ENCODE results near the gene TBCD. TPM values are rescaled to one million over a fixed set of nuclear protein-coding genes. Genes with fewer than 3 reads are reported as not detected.

The TBCD gene
- total RNA-seq, 1 donor from 2014 or later = 31.8 TPM

- Histone ChIP-seq H3K27me3 (ENCODE audit: insufficient read depth, low read length) (no peaks in the 10 kb centered on the region), H3K9ac (ENCODE audit: low read length) (no peak overlapping the region), H2AFZ (ENCODE audit: low read depth, low read length) (no peak overlapping the region), H3K36me3 (ENCODE audit: insufficient read depth, low read length) (peaks cover 5% of the 10 kb centered on the region), H3K79me2 (ENCODE audit: insufficient read depth, low read length) (peaks cover 3% of the 10 kb centered on the region), H3K27ac (ENCODE audit: low read depth, low read length) (no peak overlapping the region), H4K20me1 (ENCODE audit: insufficient read depth, low read length) (no peaks in the 10 kb centered on the region), H3K4me2 (ENCODE audit: low read length) (no peak overlapping the region), H3K9me3 (ENCODE audit: insufficient read depth, low read depth, low read length) (peaks cover 5% of the 10 kb centered on the region), H3K4me1 (ENCODE audit: insufficient read depth, low read length) (no peaks in the 10 kb centered on the region), H3K4me3 (ENCODE audit: insufficient read depth, low read depth, low read length) (no peak overlapping the region)
- no peak for TF ChIP-seq CTCF (IDR thresholded peaks at IDR 0.05; ENCODE audit: insufficient read depth, low read depth, low read length)
- TF ChIP-seq EZH2 (IDR thresholded peaks at IDR 0.05; ENCODE audit: insufficient read depth, low read length) = no peak
- no peak for DNase-seq (ENCODE audit: low read depth)
- Mint-ChIP-seq H3K27ac (ENCODE audit: unreplicated experiment) (no peak overlapping the region), H3K4me1 (ENCODE audit: low read depth, unreplicated experiment) (no peaks in the 10 kb centered on the region), H3K4me3 (ENCODE audit: unreplicated experiment) (no peak overlapping the region), H3K36me3 (ENCODE audit: low read depth, unreplicated experiment) (peaks cover 10% of the 10 kb centered on the region), H3K9me3 (ENCODE audit: unreplicated experiment) (no peaks in the 10 kb centered on the region), H3K27me3 (ENCODE audit: low read depth, unreplicated experiment) (no peaks in the 10 kb centered on the region)
- no peak for FAIRE-seq
These were observed 64.0 kb downstream of the TBCD start for GRCh38 chr17:82815790-82816305.

GRCh38 chr17:82816358-82816757 is 64.5 kb downstream of the TBCD start:
- peaks cover 5% of the 10 kb centered on the region for H3K36me3 ChIP-seq (ENCODE audit: insufficient read depth, low read length)
- H3K27me3 ChIP-seq (ENCODE audit: insufficient read depth, low read length) = no peaks in the 10 kb centered on the region
- H3K36me3 Mint-ChIP-seq (ENCODE audit: low read depth, unreplicated experiment) = peaks cover 10% of the 10 kb centered on the region
- no peaks in the 10 kb centered on the region for H3K27me3 Mint-ChIP-seq (ENCODE audit: low read depth, unreplicated experiment)
- FAIRE-seq (no peak), DNase-seq (ENCODE audit: low read depth) (no peak)
- no peak overlapping the region for H3K9ac ChIP-seq (ENCODE audit: low read length)
- TF ChIP-seq EZH2 (IDR thresholded peaks at IDR 0.05; ENCODE audit: insufficient read depth, low read length) (no peak), CTCF (IDR thresholded peaks at IDR 0.05; ENCODE audit: insufficient read depth, low read depth, low read length) (no peak)
- no peak overlapping the region for H3K27ac Mint-ChIP-seq (ENCODE audit: unreplicated experiment)
- H3K27ac ChIP-seq (ENCODE audit: low read depth, low read length) = no peak overlapping the region
- H3K9me3 Mint-ChIP-seq (ENCODE audit: unreplicated experiment) = no peaks in the 10 kb centered on the region
- H2AFZ ChIP-seq (ENCODE audit: low read depth, low read length) = no peak overlapping the region
- H3K4me1 Mint-ChIP-seq (ENCODE audit: low read depth, unreplicated experiment) = no peaks in the 10 kb centered on the region
- H3K9me3 ChIP-seq (ENCODE audit: insufficient read depth, low read depth, low read length) = peaks cover 5% of the 10 kb centered on the region
- no peak overlapping the region for H3K4me3 ChIP-seq (ENCODE audit: insufficient read depth, low read depth, low read length)
- H4K20me1 ChIP-seq (ENCODE audit: insufficient read depth, low read length) = no peaks in the 10 kb centered on the region
- no peak overlapping the region for H3K4me3 Mint-ChIP-seq (ENCODE audit: unreplicated experiment)
- no peak overlapping the region for H3K4me2 ChIP-seq (ENCODE audit: low read length)
- peaks cover 3% of the 10 kb centered on the region for H3K79me2 ChIP-seq (ENCODE audit: insufficient read depth, low read length)
- no peaks in the 10 kb centered on the region for H3K4me1 ChIP-seq (ENCODE audit: insufficient read depth, low read length)

GRCh38 chr17:82817947-82818346 is 66.1 kb downstream of the TBCD start:
- FAIRE-seq (no peak), DNase-seq (ENCODE audit: low read depth) (no peak)
- Histone ChIP-seq H3K27me3 (ENCODE audit: insufficient read depth, low read length) (no peaks in the 10 kb centered on the region), H3K4me2 (ENCODE audit: low read length) (no peak overlapping the region), H4K20me1 (ENCODE audit: insufficient read depth, low read length) (peaks cover 7% of the 10 kb centered on the region), H3K27ac (ENCODE audit: low read depth, low read length) (no peak overlapping the region), H3K9ac (ENCODE audit: low read length) (no peak overlapping the region), H3K79me2 (ENCODE audit: insufficient read depth, low read length) (peaks cover 3% of the 10 kb centered on the region), H3K9me3 (ENCODE audit: insufficient read depth, low read depth, low read length) (peaks cover 5% of the 10 kb centered on the region), H3K4me1 (ENCODE audit: insufficient read depth, low read length) (no peaks in the 10 kb centered on the region), H2AFZ (ENCODE audit: low read depth, low read length) (no peak overlapping the region), H3K4me3 (ENCODE audit: insufficient read depth, low read depth, low read length) (no peak overlapping the region), H3K36me3 (ENCODE audit: insufficient read depth, low read length) (peaks cover 5% of the 10 kb centered on the region)
- Mint-ChIP-seq H3K4me3 (ENCODE audit: unreplicated experiment) (no peak overlapping the region), H3K27me3 (ENCODE audit: low read depth, unreplicated experiment) (no peaks in the 10 kb centered on the region), H3K4me1 (ENCODE audit: low read depth, unreplicated experiment) (no peaks in the 10 kb centered on the region), H3K9me3 (ENCODE audit: unreplicated experiment) (no peaks in the 10 kb centered on the region), H3K27ac (ENCODE audit: unreplicated experiment) (no peak overlapping the region), H3K36me3 (ENCODE audit: low read depth, unreplicated experiment) (peaks cover 10% of the 10 kb centered on the region)
- no peak for TF ChIP-seq CTCF (IDR thresholded peaks at IDR 0.05; ENCODE audit: insufficient read depth, low read depth, low read length)
- no peak for TF ChIP-seq EZH2 (IDR thresholded peaks at IDR 0.05; ENCODE audit: insufficient read depth, low read length)
